ENCODE measurements around the gene ZNF777.

DNA sequence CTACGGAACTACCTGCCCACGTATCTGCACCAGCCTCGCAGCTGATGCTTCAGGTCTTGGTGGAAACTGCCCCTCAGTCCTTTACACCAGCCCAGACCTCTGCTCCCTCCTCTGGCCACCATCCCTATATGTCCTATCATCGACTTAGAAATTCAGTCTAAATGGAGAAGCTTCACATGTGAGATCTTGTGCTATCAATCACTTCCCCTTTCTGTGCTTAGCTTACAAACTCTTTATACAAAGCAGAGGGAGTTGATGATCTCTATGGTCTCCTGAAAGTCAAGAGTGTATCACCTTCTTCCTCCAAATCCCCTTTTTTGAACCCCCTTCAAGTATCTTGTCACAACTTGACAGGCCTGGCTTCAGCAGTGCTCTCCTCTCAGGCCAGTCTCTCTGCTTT lies 30.7 kb downstream of the ZNF777 start:
- TF ChIP-seq EZH2phosphoT487 (IDR thresholded peaks at IDR 0.05; ENCODE audit: insufficient read depth, low read depth) = no peak
- TF ChIP-seq EZH2 (IDR thresholded peaks at IDR 0.05; ENCODE audit: insufficient read depth, poor library complexity, severe bottlenecking) = no peak

Measured in GM23248 (cell line).